ENCODE data around the gene ADGRL3. TPM values are rescaled to one million over a fixed set of nuclear protein-coding genes. Genes with fewer than 3 reads are reported as not detected.
A peak's percentile ranks its signal among the peaks of the same experiment; 100 is the strongest.

ADGRL3 gene
- total and polyA plus RNA-seq, 12 donors, result 2.4 to 182 (median 22.1) TPM

DNA sequence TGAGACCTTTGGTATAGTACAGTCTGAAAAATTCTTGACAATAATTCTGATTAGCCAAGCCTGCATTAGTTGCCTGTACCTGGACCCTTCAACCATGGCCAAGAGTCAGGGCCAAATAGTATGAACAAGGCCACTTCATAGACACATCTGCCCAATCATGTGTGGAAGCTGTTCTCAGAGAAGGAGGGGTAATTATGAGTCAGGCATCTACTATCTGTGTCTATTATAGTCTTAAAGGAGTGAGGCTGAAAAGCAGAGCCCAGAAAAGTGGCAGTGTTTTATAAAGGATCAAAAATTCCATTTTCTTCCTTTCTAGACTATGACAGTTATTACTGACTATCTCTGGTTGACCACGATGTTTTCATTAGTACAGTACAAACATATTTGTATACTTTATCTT is 5.0 kb upstream of the ADGRL3 start:
- intact Hi-C loops (cut with DNase I), result no loop called here
- TF ChIP-seq, protein P1, sequence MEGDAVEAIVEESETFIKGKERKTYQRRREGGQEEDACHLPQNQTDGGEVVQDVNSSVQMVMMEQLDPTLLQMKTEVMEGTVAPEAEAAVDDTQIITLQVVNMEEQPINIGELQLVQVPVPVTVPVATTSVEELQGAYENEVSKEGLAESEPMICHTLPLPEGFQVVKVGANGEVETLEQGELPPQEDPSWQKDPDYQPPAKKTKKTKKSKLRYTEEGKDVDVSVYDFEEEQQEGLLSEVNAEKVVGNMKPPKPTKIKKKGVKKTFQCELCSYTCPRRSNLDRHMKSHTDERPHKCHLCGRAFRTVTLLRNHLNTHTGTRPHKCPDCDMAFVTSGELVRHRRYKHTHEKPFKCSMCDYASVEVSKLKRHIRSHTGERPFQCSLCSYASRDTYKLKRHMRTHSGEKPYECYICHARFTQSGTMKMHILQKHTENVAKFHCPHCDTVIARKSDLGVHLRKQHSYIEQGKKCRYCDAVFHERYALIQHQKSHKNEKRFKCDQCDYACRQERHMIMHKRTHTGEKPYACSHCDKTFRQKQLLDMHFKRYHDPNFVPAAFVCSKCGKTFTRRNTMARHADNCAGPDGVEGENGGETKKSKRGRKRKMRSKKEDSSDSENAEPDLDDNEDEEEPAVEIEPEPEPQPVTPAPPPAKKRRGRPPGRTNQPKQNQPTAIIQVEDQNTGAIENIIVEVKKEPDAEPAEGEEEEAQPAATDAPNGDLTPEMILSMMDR (IDR thresholded peaks at IDR 0.05), result no peak
- TF ChIP-seq POLR2A (IDR thresholded peaks at IDR 0.05), result no peak
- no peaks in the 10 kb centered on the region for H3K36me3 ChIP-seq (replicated peaks in 1 of 2)

DNA sequence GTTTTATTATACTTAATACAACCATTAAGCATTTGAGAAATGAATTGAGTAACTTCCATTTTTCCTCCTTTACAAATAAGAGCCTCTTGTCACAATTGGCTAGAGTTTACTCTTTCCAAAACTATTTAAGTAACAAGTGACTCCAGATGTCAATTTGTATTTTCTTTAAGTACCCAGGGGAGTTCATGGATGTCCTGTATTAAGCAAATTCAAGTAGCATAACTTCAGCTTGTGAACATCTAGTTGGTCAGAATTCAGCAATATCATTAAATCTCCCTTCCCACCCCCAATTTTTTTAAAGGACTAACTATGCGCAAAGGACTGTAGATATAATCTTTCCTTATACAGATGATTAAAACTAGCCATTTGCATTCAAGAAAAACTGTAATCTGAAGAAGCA is 1.4 kb upstream of the ADGRL3 start:
- Histone ChIP-seq H3K27ac (no peak overlapping the region), H3K27me3 (no peaks in the 10 kb centered on the region), H3K36me3 (replicated peaks in 1 of 2) (no peaks in the 10 kb centered on the region), H3K4me1 (replicated peaks in 1 of 2) (no peaks in the 10 kb centered on the region), H3K4me3 (no peak overlapping the region), H3K9me3 (replicated peaks in 1 of 3) (no peaks in the 10 kb centered on the region)
- no peak for TF ChIP-seq POLR2A (IDR thresholded peaks at IDR 0.05)
- TF ChIP-seq, protein P1 (IDR thresholded peaks at IDR 0.05), result no peak
- 93 to 98% (median 97%) methylated on average over 1 of the region's 1 CpG for WGBS, 4 donors
- intact Hi-C loops (cut with DNase I), result no loop called here
- no peak for DNase-seq

More for the DNA sequence above, 5.0 kb upstream of the ADGRL3 start:
- Histone ChIP-seq H3K27ac (no peak overlapping the region), H3K9me3 (replicated peaks in 1 of 3) (no peaks in the 10 kb centered on the region), H3K27me3 (no peaks in the 10 kb centered on the region), H3K4me1 (replicated peaks in 1 of 2) (no peaks in the 10 kb centered on the region), H3K4me3 (no peak overlapping the region)
- 53 to 72% (median 69%) methylated on average over 1 of the region's 1 CpG for WGBS, 4 donors
- DNase-seq, result no peak

GRCh38 chr4:61199873-61200186 is 296 bp upstream of the ADGRL3 start:
- TF ChIP-seq, protein P1 (IDR thresholded peaks at IDR 0.05), result no peak
- TF ChIP-seq POLR2A (IDR thresholded peaks at IDR 0.05), result no peak
- Histone ChIP-seq H3K36me3 (replicated peaks in 1 of 2) (no peaks in the 10 kb centered on the region), H3K4me3 (peak overlapping the region in 3 of 4 donors; percentile 24 to 69 (median 61)), H3K4me1 (replicated peaks in 1 of 2) (peaks cover 0 to 4% of the 10 kb centered on the region in 2 donors), H3K27ac (peak overlapping the region in 3 of 5 donors; percentile 29 to 47 (median 43)), H3K9me3 (replicated peaks in 1 of 3) (no peaks in the 10 kb centered on the region), H3K27me3 (no peaks in the 10 kb centered on the region)
- intact Hi-C loops (cut with DNase I), result no loop called here
- no peak for DNase-seq
- 2 to 5% (median 5%) methylated on average over 8 to 9 of the region's 9 CpGs for WGBS, 4 donors

DNA sequence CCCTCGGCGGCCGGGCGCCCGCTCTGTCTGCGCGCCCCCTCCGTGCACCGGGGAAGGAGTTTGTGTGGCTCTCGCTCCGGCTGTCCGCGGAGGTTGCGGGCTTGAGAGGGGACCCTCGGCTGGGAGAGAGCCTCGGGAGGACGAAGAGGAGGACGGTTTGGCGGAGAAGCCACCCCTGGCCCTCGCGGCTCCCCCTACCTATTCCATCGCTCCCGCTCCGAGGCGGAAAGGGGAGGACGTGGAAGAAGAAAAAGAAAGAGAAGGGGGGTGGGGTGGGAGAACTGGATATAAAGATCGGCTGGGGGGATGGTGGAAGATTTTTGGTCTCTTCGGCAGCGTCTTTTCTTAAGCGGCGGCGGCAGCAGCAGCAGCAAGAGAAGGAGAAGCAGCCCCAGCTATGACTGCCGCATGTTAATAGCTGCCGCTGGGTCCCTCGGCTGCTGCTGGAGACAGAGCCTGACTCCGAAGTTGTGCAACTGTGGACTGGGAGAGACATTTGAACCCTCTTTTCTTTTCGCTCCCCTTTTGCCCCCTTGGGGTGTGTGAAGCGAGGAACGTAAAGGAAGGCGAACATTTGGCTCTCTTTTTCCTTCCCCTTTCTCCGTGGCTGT is 895 bp downstream of the ADGRL3 start:
- peak; percentile 16 to 51 (median 37) for DNase-seq
- WGBS, 4 donors, result 0 to 2% (median 1%) methylated on average over 31 to 41 of the region's 41 CpGs
- Histone ChIP-seq H3K27me3 (no peaks in the 10 kb centered on the region), H3K36me3 (replicated peaks in 1 of 2) (no peaks in the 10 kb centered on the region), H3K9me3 (replicated peaks in 1 of 3) (no peaks in the 10 kb centered on the region), H3K27ac (peak overlapping the region in 3 of 5 donors; percentile 29 to 47 (median 43)), H3K4me3 (peak overlapping the region; percentile 15 to 69 (median 42)), H3K4me1 (replicated peaks in 1 of 2) (peaks cover 0 to 8% of the 10 kb centered on the region in 2 donors)
- TF ChIP-seq, protein P1 (IDR thresholded peaks at IDR 0.05), result no peak
- intact Hi-C loops (cut with DNase I), result no loop called here

Data from adrenal gland (tissue), 12 donors.